H9 (cell line): ENCODE measurements around the gene FAM241A. TPM values are rescaled to one million over a fixed set of nuclear protein-coding genes. Genes with fewer than 3 reads are reported as not detected.

ENCODE experiments used
- DNase-seq: peaks from one replicate; pipeline ENCODE4 v3.0.0-alpha.2; 2017
- H2AFZ ChIP-seq: one replicate; pipeline ENCODE4 v1.6.1; 2013; ENCODE audit warnings: mild to moderate bottlenecking, low read length, control low read depth, moderate library complexity
- H2AK5ac ChIP-seq: 2 replicates; pipeline ENCODE4 v1.6.1; 2013; ENCODE audit warnings: low read length, control low read depth, mixed read lengths; ENCODE audit not compliant: insufficient read length
- H2BK120ac ChIP-seq: one replicate; pipeline ENCODE4 v1.6.1; 2013; ENCODE audit warnings: low read depth, mild to moderate bottlenecking, low read length, control low read depth, inconsistent platforms; ENCODE audit not compliant: poor library complexity, severe bottlenecking
- H2BK12ac ChIP-seq: 2 replicates; pipeline ENCODE4 v1.6.1; 2013; ENCODE audit warnings: low read length, control low read depth, mixed read lengths, low read depth; ENCODE audit not compliant: insufficient read length
- H2BK15ac ChIP-seq: 2 replicates; pipeline ENCODE4 v1.6.1; 2013; ENCODE audit warnings: low read depth, low read length, control low read depth
- H2BK20ac ChIP-seq: one replicate; pipeline ENCODE4 v1.6.1; 2013; ENCODE audit warnings: low read depth, mild to moderate bottlenecking, low read length, control low read depth, inconsistent platforms; ENCODE audit not compliant: poor library complexity, severe bottlenecking
- H2BK5ac ChIP-seq: 2 replicates; pipeline ENCODE4 v1.6.1; 2013; ENCODE audit warnings: low read length, control low read depth, mixed read lengths; ENCODE audit not compliant: insufficient read length
- H3K14ac ChIP-seq: 2 replicates; pipeline ENCODE4 v1.6.1; 2013; ENCODE audit warnings: low read length, control low read depth; ENCODE audit not compliant: insufficient read depth
- H3K18ac ChIP-seq: 2 replicates; pipeline ENCODE4 v1.6.1; 2013; ENCODE audit warnings: low read depth, mild to moderate bottlenecking, mixed read lengths, low read length, control low read depth; ENCODE audit not compliant: insufficient read length
- H3K23ac ChIP-seq: 2 replicates; pipeline ENCODE4 v1.6.1; 2013; ENCODE audit warnings: low read length, control low read depth, mixed read lengths, low read depth; ENCODE audit not compliant: insufficient read length
- H3K23me2 ChIP-seq: 2 replicates; pipeline ENCODE4 v1.6.1; 2013; ENCODE audit warnings: low read depth, mild to moderate bottlenecking, mixed read lengths, low read length, control low read depth; ENCODE audit not compliant: insufficient read length, poor library complexity, severe bottlenecking
- H3K27ac ChIP-seq: 2 replicates; pipeline ENCODE4 v1.5.1; 2013; ENCODE audit warnings: low read length, control low read depth, mixed read lengths, low read depth; ENCODE audit not compliant: insufficient read length
- H3K27me3 ChIP-seq: 2 replicates; pipeline ENCODE4 v1.6.1; 2013; ENCODE audit warnings: low read length, control low read depth, inconsistent platforms; ENCODE audit not compliant: insufficient read depth
- H3K4ac ChIP-seq: 2 replicates; pipeline ENCODE4 v1.6.1; 2013; ENCODE audit warnings: low read depth, mild to moderate bottlenecking, control low read depth, inconsistent platforms, low read length, moderate library complexity
- H3K4me1 ChIP-seq: 2 replicates; pipeline ENCODE4 v1.6.1; 2013; ENCODE audit warnings: low read length, control low read depth, inconsistent platforms; ENCODE audit not compliant: insufficient read depth
- H3K4me2 ChIP-seq: 2 replicates; pipeline ENCODE4 v1.6.1; 2013; ENCODE audit warnings: low read length, control low read depth, mixed read lengths; ENCODE audit not compliant: insufficient read length, insufficient read depth
- H3K56ac ChIP-seq: 2 replicates; pipeline ENCODE4 v1.6.1; 2013; ENCODE audit warnings: low read depth, mild to moderate bottlenecking, mixed read lengths, low read length, control low read depth; ENCODE audit not compliant: insufficient read length
- H3K79me1 ChIP-seq: 2 replicates; pipeline ENCODE4 v1.6.1; 2013; ENCODE audit warnings: low read depth, mild to moderate bottlenecking, moderate library complexity, low read length, control low read depth, inconsistent platforms; ENCODE audit not compliant: insufficient read depth, poor library complexity, severe bottlenecking
- H3K79me2 ChIP-seq: 2 replicates; pipeline ENCODE4 v1.6.1; 2013; ENCODE audit warnings: low read length, control low read depth, inconsistent platforms; ENCODE audit not compliant: insufficient read depth
- H3K9ac ChIP-seq: 2 replicates; pipeline ENCODE4 v1.6.1; 2013; ENCODE audit warnings: low read length, control low read depth, mixed read lengths; ENCODE audit not compliant: insufficient read length; ENCODE audit errors: extremely low read depth
- H3K9me3 ChIP-seq: one replicate; pipeline ENCODE4 v1.6.1; 2013; ENCODE audit warnings: low read depth, low read length, inconsistent platforms; ENCODE audit not compliant: control insufficient read depth
- H3T11ph ChIP-seq: one replicate; pipeline ENCODE4 v1.6.1; 2013; ENCODE audit warnings: mild to moderate bottlenecking, low read length, control low read depth, inconsistent platforms
- H4K20me1 ChIP-seq: one replicate; pipeline ENCODE4 v1.6.1; 2013; ENCODE audit not compliant: control insufficient read depth, insufficient read length, insufficient read depth
- H4K5ac ChIP-seq: 2 replicates; pipeline ENCODE4 v1.6.1; 2013; ENCODE audit warnings: low read depth, mild to moderate bottlenecking, mixed read lengths, low read length, control low read depth; ENCODE audit not compliant: insufficient read length
- H4K8ac ChIP-seq: replicated peaks from 2 replicates; pipeline ENCODE4 v1.6.1; 2013; ENCODE audit warnings: low read length, control low read depth, mixed read lengths, low read depth; ENCODE audit not compliant: insufficient read length
- H4K91ac ChIP-seq: 2 replicates; pipeline ENCODE4 v1.6.1; 2013; ENCODE audit warnings: low read depth, mild to moderate bottlenecking, moderate library complexity, mixed read lengths, low read length, control low read depth; ENCODE audit not compliant: insufficient read length
- H3K27ac Mint-ChIP-seq, 3 experiments: 2 replicates in 2 of 3; 3 replicates in 1 of 3; pipeline ENCODE4 v1.8.0; 2020 to 2021; ENCODE audit warnings: mixed read lengths in 3 of 3, mild to moderate bottlenecking in 1 of 3, moderate library complexity in 1 of 3
- H3K27me3 Mint-ChIP-seq: 2 replicates; pipeline ENCODE4 v1.8.0; 2021; ENCODE audit warnings: low read depth, mild to moderate bottlenecking, moderate library complexity, mixed read lengths
- H3K36me3 Mint-ChIP-seq, 3 experiments: 2 replicates in 2 of 3; 3 replicates in 1 of 3; pipeline ENCODE4 v1.8.0; 2020 to 2021; ENCODE audit warnings: low read depth in 3 of 3, mixed read lengths in 3 of 3; ENCODE audit not compliant: insufficient read depth in 1 of 3
- H3K4me1 Mint-ChIP-seq, 2 experiments: 2 replicates each; pipeline ENCODE4 v1.8.0; 2020; ENCODE audit warnings: mixed read lengths in 2 of 2
- H3K4me3 Mint-ChIP-seq, 2 experiments: 2 replicates in 1 of 2; 3 replicates in 1 of 2; pipeline ENCODE4 v1.8.0; 2020 to 2021; ENCODE audit warnings: mild to moderate bottlenecking in 2 of 2, mixed read lengths in 2 of 2, moderate library complexity in 1 of 2
- H3K9me3 Mint-ChIP-seq, 2 experiments: 2 replicates in 1 of 2; 3 replicates in 1 of 2; pipeline ENCODE4 v1.8.0; 2020; ENCODE audit warnings: mild to moderate bottlenecking in 2 of 2, mixed read lengths in 2 of 2, moderate library complexity in 1 of 2
- CTCF ChIP-seq: fragments of 200-600 bp; sonication (generic); conservative IDR thresholded peaks from 3 replicates; pipeline ENCODE4 v1.8.0; 2021; ENCODE audit warnings: antibody characterized with exemption, mild to moderate bottlenecking
- WGBS: extraction: QIAGEN DNeasy Blood & Tissue Kit; methylation state at CpG from one replicate; pipeline ENCODE4 v1.1.7; 2013; ENCODE audit warnings: missing lambda C conversion rate, low lambda C conversion rate, mixed read lengths; ENCODE audit not compliant: insufficient read length; ENCODE audit errors: extremely low coverage; 5-methylcytosine and 5-hydroxymethylcytosine counted together
- total RNA-seq: library from RNA; stranded (reverse); gene quantifications from 2 replicates; pipeline ENCODE4 v1.2.1, GENCODE V29; 2021

Gene FAM241A
- total RNA-seq, 1 experiment from 2014 or later: 0.13 TPM

DNA sequence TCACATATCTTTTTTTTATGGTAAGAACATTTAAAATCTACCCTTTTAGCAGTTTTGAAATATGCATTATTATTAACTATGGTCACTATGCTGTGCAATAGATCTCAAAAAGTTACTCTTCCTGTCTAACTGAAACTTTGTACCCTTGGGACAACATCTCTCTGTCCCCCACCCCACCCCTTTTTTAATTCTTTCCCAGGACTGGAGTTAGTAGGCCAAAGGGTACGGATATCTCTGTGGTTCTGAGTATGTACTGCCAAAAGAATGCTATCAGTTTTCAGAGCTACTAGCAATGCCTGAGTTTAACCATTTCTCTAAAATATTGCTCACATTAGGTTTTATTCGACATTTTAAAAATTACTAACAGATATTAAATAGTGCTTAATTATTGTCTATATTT is 4.7 kb upstream of the FAM241A start:
- no peak overlapping the region for H3K14ac ChIP-seq
- H2BK5ac ChIP-seq: no peak overlapping the region
- no peak overlapping the region for H3K4me2 ChIP-seq
- no peaks in the 10 kb centered on the region for H4K20me1 ChIP-seq
- H3K56ac ChIP-seq: no peak overlapping the region
- no peak overlapping the region for H2BK12ac ChIP-seq
- H3K27me3 Mint-ChIP-seq: peaks cover 2% of the 10 kb centered on the region
- H3K27ac ChIP-seq: no peak overlapping the region
- H3K4me3 Mint-ChIP-seq: no peak overlapping the region
- H3K27me3 ChIP-seq: no peaks in the 10 kb centered on the region
- no peaks in the 10 kb centered on the region for H3K4me1 ChIP-seq
- no peak overlapping the region for H3K4ac ChIP-seq
- H3K9me3 Mint-ChIP-seq: peaks cover 0 to 2% of the 10 kb centered on the region in 2 experiments; a peak in 1 of 5 replicates
- no peak overlapping the region for H2BK20ac ChIP-seq
- no peak overlapping the region for H3K9ac ChIP-seq
- no peak overlapping the region for H4K8ac ChIP-seq
- peaks cover 2 to 3% of the 10 kb centered on the region in 2 experiments; a peak in 3 of 4 replicates for H3K4me1 Mint-ChIP-seq
- H3K18ac ChIP-seq: no peak overlapping the region
- WGBS: no CpG with 5 or more reads among the region's 2 CpGs
- no peaks in the 10 kb centered on the region for H3K79me2 ChIP-seq
- H2AFZ ChIP-seq: no peak overlapping the region
- TF ChIP-seq CTCF: no peak
- H4K91ac ChIP-seq: no peak overlapping the region
- H3K23ac ChIP-seq: no peak overlapping the region
- no peak overlapping the region for H3K27ac Mint-ChIP-seq
- no peak overlapping the region for H2AK5ac ChIP-seq
- no peak overlapping the region for H4K5ac ChIP-seq
- no peaks in the 10 kb centered on the region for H3K23me2 ChIP-seq
- H3K9me3 ChIP-seq: no peaks in the 10 kb centered on the region
- DNase-seq: no peak
- no peak overlapping the region for H2BK15ac ChIP-seq
- no peak overlapping the region for H2BK120ac ChIP-seq
- H3T11ph ChIP-seq: no peak overlapping the region
- no peaks in the 10 kb centered on the region for H3K79me1 ChIP-seq
- no peaks in the 10 kb centered on the region for H3K36me3 Mint-ChIP-seq
